Epidermal melanocyte (primary cell): ENCODE results near the gene SMO.

Source experiments
- DNase-seq: peaks from one replicate; pipeline ENCODE4 v3.0.0; 2011; ENCODE audit warnings: low spot score; ENCODE audit not compliant: insufficient read length

SMO gene

DNA sequence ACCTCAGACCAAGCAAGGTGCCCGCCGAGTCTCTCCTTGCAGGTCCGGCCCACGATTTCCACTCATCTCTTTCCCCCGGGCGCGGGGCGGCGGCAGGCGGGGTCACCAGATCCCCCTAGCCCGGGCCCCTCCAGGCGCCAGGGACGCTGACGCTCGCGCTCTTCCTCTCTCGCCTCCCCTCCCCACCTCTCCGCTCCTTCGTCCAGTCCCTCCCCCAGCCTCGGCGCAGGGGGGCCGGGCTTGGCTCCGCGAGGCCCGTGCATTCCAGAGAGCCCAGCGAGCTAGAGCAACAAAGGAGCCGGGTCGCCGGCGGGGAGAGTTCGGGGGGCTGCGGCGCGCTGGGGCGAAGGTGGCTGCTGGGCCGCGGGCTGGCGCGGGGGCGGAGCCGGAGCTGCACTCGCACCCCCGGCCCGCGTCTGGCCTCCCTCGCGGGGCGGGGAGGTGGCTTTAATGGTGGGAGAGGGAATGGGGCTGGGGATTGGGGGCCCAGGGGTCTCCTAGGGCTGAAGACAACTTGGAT is at the start of gene SMO:
TSS of gene SMO (plus strand) at position 262 of the 520 bp plus-strand sequence. CDS start 519 bp downstream, outside the sequence.
- DNase-seq, result peak; percentile 63

- DNase-seq, result no peak
Measured at GRCh38 chr7:129143724-129144094, 44.7 kb upstream of the SMO start.

- peak; percentile 93 for DNase-seq
Measured at GRCh38 chr7:129144095-129144833, 44.2 kb upstream of the SMO start, which contains the start of gene TSPAN33. Gene TSPAN33, plus strand, starts transcription at chr7:129144707. Its CDS starts 274 bp downstream, at chr7:129144981.

DNA sequence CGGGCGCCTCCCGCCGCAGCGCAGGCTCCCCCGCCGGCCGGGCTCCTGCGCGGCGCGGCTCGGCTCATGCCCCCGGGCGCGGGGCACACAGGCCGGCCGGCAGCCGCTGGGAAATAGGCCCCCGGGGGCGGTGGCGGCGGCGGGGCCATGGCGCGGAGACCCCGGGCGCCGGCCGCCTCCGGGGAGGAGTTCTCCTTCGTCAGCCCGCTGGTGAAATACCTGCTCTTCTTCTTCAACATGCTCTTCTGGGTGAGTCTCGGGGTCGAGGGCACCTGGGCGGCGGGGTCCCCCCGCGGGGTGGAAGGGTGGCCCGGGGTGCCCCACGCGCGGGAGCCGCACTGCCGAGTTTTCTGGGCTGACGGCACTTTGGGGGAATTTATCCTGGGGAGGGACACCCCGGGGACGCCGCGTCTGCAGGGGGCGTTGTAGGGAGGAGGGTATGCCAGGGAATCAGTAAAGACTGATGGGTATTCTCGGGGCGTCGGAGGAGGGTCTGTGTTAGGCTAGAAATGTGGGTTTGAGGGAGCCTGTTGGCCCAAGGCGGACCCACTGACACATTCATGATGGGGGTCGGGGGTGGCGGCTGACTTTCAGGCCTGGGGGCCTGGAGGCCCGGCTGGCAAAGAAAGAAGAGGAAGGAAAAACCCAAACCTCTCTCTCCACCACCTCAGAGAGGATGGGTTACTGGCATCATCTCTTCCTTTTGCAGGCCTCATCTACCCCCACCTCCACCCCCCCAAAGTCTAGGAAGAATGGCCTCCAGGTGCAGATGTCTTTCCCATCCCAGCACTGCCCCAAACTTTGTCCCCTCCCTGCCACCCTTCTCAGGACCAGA is 43.4 kb upstream of the SMO start:
- no peak for DNase-seq

DNA sequence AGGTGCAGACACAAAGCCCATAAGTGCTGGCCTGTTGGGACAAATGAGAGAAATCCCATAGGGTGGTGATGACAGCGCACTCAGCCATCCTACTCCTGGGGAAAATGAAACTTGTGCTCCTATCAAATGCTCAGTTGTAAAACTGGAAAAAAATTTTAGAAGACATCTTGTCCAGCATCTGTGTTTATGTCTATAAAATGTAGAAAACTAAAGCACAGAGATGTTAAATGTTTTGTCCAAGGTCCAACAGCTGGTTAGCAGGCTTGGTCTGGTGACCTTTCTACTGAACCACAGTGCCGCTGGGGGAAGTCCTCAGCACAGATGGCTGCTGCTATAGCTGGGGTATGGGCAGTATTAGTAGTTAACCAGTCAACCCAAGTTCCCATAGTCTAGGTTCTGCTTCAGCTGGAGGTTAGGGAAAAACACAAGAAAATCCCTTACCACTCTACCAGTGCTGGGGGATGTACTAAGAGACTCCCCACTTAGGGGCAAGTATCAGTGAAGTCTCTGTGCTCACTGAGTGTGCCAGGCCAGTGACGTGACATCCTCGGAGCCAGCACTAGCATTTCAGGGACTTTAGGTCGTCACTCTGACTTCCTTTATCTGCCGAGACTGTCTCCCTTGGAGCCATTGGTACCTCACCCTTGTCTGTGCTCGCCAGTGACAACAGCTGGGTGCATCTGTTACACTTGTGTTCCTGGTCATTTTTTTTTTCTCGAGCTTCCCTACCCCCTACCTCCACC is 42.0 kb upstream of the SMO start:
- DNase-seq, result no peak

DNA sequence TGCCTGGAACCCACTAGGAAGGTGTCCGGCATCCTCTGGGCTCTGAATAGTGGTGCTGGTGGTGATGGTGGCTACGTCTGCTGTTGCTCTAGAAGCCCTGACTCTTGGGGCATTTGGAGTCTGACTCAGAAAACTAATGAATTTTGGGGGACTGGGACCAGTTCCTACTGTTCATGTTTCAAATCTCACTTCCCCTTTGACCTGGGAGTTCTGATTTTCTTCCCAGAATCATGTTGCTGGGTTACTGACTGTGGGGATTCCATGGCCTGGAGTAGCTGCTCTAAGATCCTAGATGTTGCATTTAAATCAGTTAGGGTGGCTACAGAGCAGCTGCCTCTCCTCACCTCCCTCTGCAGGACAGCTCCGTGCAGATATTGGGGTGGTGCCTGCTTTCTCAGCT is 40.7 kb upstream of the SMO start:
- DNase-seq, result no peak

- DNase-seq, result no peak
Measured at GRCh38 chr7:129149511-129149910, 38.9 kb upstream of the SMO start.

- DNase-seq, result no peak
Measured at GRCh38 chr7:129150199-129150996, 38.0 kb upstream of the SMO start.

DNA sequence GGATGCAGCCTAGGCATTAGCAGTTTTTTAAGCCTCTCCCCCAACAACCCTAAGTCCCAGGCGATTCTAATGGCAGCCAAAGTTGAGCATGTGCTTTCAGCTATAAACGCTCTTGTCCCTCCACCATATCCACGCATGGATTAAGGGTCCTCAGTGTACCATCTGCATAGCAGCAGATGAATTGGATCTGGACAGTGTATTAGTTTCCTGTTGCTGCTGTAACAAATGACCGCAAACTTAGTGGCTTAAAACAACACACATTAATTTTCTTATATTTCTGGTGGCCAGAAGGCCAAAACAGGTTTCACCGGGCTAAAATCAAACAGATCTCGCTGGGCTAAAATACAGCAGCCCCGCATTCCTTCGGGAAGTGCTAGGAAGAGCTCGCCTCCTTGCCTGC is 30.8 kb upstream of the SMO start:
- DNase-seq, result no peak

- DNase-seq, result no peak
Measured at GRCh38 chr7:129159539-129159938, 28.9 kb upstream of the SMO start.

DNA sequence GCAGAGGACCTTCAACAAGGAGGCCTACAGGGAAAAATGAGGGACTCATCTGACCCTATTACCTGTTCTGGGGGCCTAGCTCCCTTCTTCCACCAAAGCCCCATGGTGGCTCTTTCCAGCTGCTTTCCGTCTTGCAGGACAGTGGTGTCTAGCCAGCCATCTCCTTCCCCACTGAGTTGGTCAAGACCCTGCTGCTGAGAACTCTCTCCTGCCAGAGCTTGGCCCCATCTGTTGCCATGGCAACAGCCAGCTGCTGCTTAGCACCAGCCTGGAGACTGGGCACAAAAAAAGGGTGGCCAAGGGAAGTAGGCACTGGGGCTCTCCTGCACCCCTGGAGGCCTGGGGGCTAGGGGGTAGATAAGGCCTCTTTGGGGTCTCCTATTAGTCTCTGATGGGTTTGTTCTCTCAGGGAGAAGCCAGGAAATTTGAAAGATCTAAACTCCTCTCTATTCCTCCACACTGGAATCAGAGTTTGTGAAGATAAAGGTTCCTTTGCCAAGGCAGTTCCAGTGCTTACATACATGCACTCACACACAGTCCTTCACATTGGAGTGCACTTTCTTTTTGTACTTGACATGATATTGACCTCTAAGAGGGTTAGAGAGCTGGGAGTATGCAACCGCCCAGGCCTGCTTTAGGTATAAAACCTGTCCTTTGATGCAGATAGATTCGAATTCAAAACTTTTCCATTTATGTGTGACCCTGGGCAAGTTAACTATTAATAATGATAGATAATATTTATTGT is 28.1 kb upstream of the SMO start:
- DNase-seq, result no peak

DNA sequence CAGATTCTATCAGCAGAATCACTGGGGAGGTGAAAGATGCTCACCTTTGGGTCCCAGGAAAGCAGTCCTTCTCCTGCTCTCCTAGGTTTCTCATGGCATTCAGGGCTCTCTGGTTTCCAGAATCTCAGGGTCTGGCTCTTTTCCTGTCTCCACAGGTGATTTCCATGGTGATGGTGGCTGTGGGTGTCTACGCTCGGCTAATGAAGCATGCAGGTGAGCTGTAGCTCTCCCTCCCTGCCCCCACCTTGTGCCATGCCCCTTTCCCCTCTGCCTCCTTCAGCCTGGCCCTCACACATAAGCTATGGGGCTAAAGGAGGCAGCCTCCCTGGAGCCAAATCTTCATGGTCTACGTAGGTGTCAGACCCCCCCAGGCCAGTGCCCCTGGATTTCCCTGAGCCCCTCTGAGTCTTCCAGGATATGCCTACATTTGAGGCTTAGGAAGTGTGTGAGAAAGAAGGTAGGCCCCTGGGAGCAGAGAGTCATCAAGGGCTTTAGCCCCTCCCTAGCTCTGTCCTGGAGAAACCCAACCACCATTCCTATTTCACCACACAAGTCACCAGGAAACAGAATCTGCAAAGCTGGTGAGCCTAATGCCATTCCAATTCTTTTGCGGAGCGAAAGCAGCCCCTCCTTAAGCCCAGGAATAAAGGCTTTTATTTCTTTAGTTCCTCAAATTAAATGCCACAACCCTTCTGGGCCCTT is 26.8 kb upstream of the SMO start:
- no peak for DNase-seq

DNA sequence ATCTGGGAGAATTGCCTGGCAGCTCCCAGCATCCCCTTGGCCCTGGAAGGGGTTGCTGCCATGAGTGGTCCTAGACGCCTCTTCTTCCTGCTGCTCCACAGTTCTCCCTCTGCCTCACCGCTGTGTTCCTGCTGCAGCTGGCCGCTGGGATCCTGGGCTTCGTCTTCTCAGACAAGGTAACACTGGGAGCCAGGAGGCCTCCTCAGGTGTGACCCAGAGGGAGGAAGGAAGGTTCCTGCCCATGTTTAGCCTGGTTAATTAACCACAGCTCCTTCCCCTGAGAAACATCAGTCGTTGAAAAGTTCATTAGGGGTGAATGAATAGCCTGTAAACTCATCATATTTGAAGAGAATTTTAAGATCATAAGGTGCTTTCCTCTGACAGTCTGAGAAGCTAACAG is 25.7 kb upstream of the SMO start:
- DNase-seq, result no peak

GRCh38 chr7:129163875-129164544 is 24.4 kb upstream of the SMO start:
- peak; percentile 79 for DNase-seq

DNA sequence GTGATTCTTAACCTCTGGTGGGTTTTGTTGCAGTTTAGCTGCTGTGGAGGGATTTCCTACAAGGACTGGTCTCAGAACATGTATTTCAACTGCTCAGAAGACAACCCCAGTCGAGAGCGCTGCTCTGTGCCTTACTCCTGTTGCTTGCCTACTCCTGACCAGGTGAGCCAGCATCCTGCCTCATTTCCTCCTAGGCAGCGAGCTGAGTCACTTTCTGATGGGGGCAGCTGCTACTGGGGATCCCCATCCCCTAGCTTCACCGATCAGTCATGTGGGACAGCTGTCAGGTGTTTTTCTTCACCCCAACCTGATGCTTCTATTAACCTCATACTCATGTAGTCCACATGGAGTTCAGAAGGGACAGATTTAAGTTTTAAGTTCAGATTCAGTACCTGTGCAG is 21.7 kb upstream of the SMO start:
- no peak for DNase-seq

DNA sequence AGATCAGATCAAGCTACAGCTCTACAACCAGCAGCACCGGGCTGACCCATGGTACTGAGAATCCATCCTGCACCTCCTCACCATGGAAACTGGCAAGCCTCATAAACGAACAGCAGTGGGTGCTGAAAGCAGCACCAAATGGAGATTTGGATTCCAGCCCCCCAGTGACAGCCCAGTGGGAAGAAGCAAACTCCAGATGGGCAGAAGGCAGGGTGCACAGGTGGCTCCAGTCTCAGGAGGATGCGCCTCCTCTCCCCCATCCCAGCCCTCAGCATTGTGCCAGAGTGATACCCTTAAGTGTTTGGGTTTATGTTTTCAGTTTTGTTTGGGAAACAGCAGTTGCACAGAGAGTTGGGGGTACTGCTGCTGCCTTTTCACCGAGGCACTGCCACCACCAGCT is 20.6 kb upstream of the SMO start:
- DNase-seq, result no peak

- DNase-seq, result no peak
Measured at GRCh38 chr7:129168231-129169021, 20.0 kb upstream of the SMO start.

GRCh38 chr7:129169171-129169671 is 19.2 kb upstream of the SMO start:
- no peak for DNase-seq
